ENCODE data around the gene CLBA1. TPM values are rescaled to one million over a fixed set of nuclear protein-coding genes. Genes with fewer than 3 reads are reported as not detected.

CLBA1 gene
- total and polyA plus RNA-seq, 2 donors (not counting 1 experiment from before 2014, with no cell fraction given): 0.63 to 5.5 TPM

GRCh38 chr14:104993808-104994591 lies 8.4 kb downstream of the CLBA1 start:
- peaks cover 5% of the 10 kb centered on the region for H3K79me2 ChIP-seq (ENCODE audit: control insufficient read depth, insufficient read depth, low read length)
- H3K27me3 Mint-ChIP-seq: no peaks in the 10 kb centered on the region
- no peaks in the 10 kb centered on the region for H3K4me1 Mint-ChIP-seq
- no peak for ATAC-seq (ENCODE audit: low read depth)
- H4K20me1 ChIP-seq (ENCODE audit: control insufficient read depth, insufficient read depth, low read length, poor library complexity, severe bottlenecking): no peaks in the 10 kb centered on the region
- H3K4me3 Mint-ChIP-seq: no peak overlapping the region
- H3K9me3 ChIP-seq (ENCODE audit: control extremely low read depth in 1 of 3, control insufficient read depth in 2 of 3, insufficient read depth in 1 of 3, low read length in 2 of 3): no peaks in the 10 kb centered on the region
- POLR2A ChIA-PET: no interaction called here
- DNase-seq: no peak
- no peaks in the 10 kb centered on the region for H3K36me3 ChIP-seq (replicated peaks in 1 of 2; ENCODE audit: control extremely low read depth in 1 of 2, control insufficient read depth in 1 of 2, extremely low read depth in 1 of 2, insufficient read depth in 2 of 2, low read length in 1 of 2)
- no peak for TF ChIP-seq EZH2 (IDR thresholded peaks at IDR 0.05; ENCODE audit: borderline replicate concordance, insufficient read depth, low read depth, low read length, poor library complexity, severe bottlenecking)
- TF ChIP-seq CTCF (IDR thresholded peaks at IDR 0.05): no peak
- H3K27ac ChIP-seq (ENCODE audit: low read length in 2 of 2): no peak overlapping the region
- H3K4me3 ChIP-seq (ENCODE audit: control extremely low read depth in 1 of 5, extremely low read depth in 1 of 5, insufficient read depth in 1 of 5, low read depth in 2 of 5, low read length in 4 of 5): no peak overlapping the region
- H3K27me3 ChIP-seq (replicated peaks in 1 of 4; ENCODE audit: control extremely low read depth in 1 of 4, control insufficient read depth in 3 of 4, insufficient read depth in 4 of 4, low read length in 3 of 4): no peaks in the 10 kb centered on the region
- H3K27ac Mint-ChIP-seq: no peak overlapping the region
- intact Hi-C loops (cut with micrococcal nuclease): no loop called here
- no peak overlapping the region for H2AFZ ChIP-seq (ENCODE audit: insufficient read depth, low read depth, low read length, poor library complexity, severe bottlenecking)
- no peaks in the 10 kb centered on the region for H3K9me3 Mint-ChIP-seq (ENCODE audit: insufficient read depth)
- no peaks in the 10 kb centered on the region for H3K4me1 ChIP-seq (ENCODE audit: control insufficient read depth in 2 of 2, insufficient read depth in 2 of 2, low read length in 2 of 2)
- no peak overlapping the region for H3K9ac ChIP-seq (ENCODE audit: low read length)
- 80% methylated on average over 22 of the region's 22 CpGs for WGBS (ENCODE audit: insufficient coverage)
- CTCF ChIA-PET: interaction anchor here (2.1 kb wide), 1 partner anchor 51 kb away, joined by 6 read pairs; no protein-coding TSS in a partner anchor
- H3K4me2 ChIP-seq (replicated peaks; ENCODE audit: low read depth, low read length, poor library complexity, severe bottlenecking): no peak overlapping the region

- H3K4me1 Mint-ChIP-seq: no peaks in the 10 kb centered on the region
Measured at GRCh38 chr14:104994978-104995377, 9.4 kb downstream of the CLBA1 start.

More at GRCh38 chr14:104994978-104995377, 9.4 kb downstream of the CLBA1 start:
- Mint-ChIP-seq H3K4me3 (no peak overlapping the region), H3K27ac (no peak overlapping the region), H3K9me3 (ENCODE audit: insufficient read depth) (no peaks in the 10 kb centered on the region), H3K27me3 (no peaks in the 10 kb centered on the region)
- no peak overlapping the region for H3K4me3 ChIP-seq (ENCODE audit: control extremely low read depth in 1 of 5, extremely low read depth in 1 of 5, insufficient read depth in 1 of 5, low read depth in 2 of 5, low read length in 4 of 5)
- no peaks in the 10 kb centered on the region for H3K27me3 ChIP-seq (replicated peaks in 1 of 4; ENCODE audit: control extremely low read depth in 1 of 4, control insufficient read depth in 3 of 4, insufficient read depth in 4 of 4, low read length in 3 of 4)
- intact Hi-C loops (cut with micrococcal nuclease): no loop called here
- POLR2A ChIA-PET: no interaction called here
- DNase-seq (no peak), ATAC-seq (ENCODE audit: low read depth) (no peak)
- CTCF ChIA-PET: interaction anchor here (0.9 kb wide), 1 partner anchor 50 kb away, joined by 3 read pairs; no protein-coding TSS in a partner anchor
- no peaks in the 10 kb centered on the region for H3K9me3 ChIP-seq (ENCODE audit: control extremely low read depth in 1 of 3, control insufficient read depth in 2 of 3, insufficient read depth in 1 of 3, low read length in 2 of 3)
- WGBS (ENCODE audit: insufficient coverage): 94% methylated on average over 6 of the region's 6 CpGs
- no peak for TF ChIP-seq EZH2 (IDR thresholded peaks at IDR 0.05; ENCODE audit: borderline replicate concordance, insufficient read depth, low read depth, low read length, poor library complexity, severe bottlenecking)
- no peak for TF ChIP-seq CTCF (IDR thresholded peaks at IDR 0.05)
- H2AFZ ChIP-seq (ENCODE audit: insufficient read depth, low read depth, low read length, poor library complexity, severe bottlenecking): no peak overlapping the region
- peaks cover 9% of the 10 kb centered on the region for H3K79me2 ChIP-seq (ENCODE audit: control insufficient read depth, insufficient read depth, low read length)
- H3K36me3 ChIP-seq (replicated peaks in 1 of 2; ENCODE audit: control extremely low read depth in 1 of 2, control insufficient read depth in 1 of 2, extremely low read depth in 1 of 2, insufficient read depth in 2 of 2, low read length in 1 of 2): no peaks in the 10 kb centered on the region
- H3K9ac ChIP-seq (ENCODE audit: low read length): no peak overlapping the region
- no peak overlapping the region for H3K27ac ChIP-seq (ENCODE audit: low read length in 2 of 2)
- no peak overlapping the region for H3K4me2 ChIP-seq (replicated peaks; ENCODE audit: low read depth, low read length, poor library complexity, severe bottlenecking)
- no peaks in the 10 kb centered on the region for H3K4me1 ChIP-seq (ENCODE audit: control insufficient read depth in 2 of 2, insufficient read depth in 2 of 2, low read length in 2 of 2)
- no peaks in the 10 kb centered on the region for H4K20me1 ChIP-seq (ENCODE audit: control insufficient read depth, insufficient read depth, low read length, poor library complexity, severe bottlenecking)

Measured in B cell (primary cell).